Natural killer cell treated with Interleukin-12 subunit alpha and Interleukin-12 subunit beta and Interleukin-15 and Interleukin-18, amount 100 ng/mL, for 72 hours (primary cell): ENCODE data around the gene BICC1. TPM values are rescaled to one million over a fixed set of nuclear protein-coding genes. Genes with fewer than 3 reads are reported as not detected.

ENCODE experiments used
- ATAC-seq, 2 donors: fragments of 150-1000 bp; cut with Tn5 transposase in 1 of 2; sonication (Bioruptor Pico), chemical (Tn5 transposase) in 1 of 2; 2 replicates each; pipeline ENCODE4 v1.10.0; 2021
- DNase-seq: peaks from one replicate; pipeline ENCODE4 v3.0.0; 2022; ENCODE audit warnings: low spot score
- H3K27ac Mint-ChIP-seq, 2 donors: 1 replicate in 1 of 2; 2 replicates in 1 of 2; pipeline ENCODE4 v1.8.0; 2022; ENCODE audit warnings: mixed read lengths in 2 of 2, mild to moderate bottlenecking in 1 of 2, moderate library complexity in 1 of 2
- H3K27me3 Mint-ChIP-seq, 2 donors: 1 replicate in 1 of 2; 2 replicates in 1 of 2; pipeline ENCODE4 v1.8.0; 2022; ENCODE audit warnings: mixed read lengths in 2 of 2
- H3K36me3 Mint-ChIP-seq: one replicate; pipeline ENCODE4 v1.8.0; 2022; ENCODE audit warnings: mixed read lengths
- H3K4me1 Mint-ChIP-seq, 2 donors: 1 replicate in 1 of 2; 2 replicates in 1 of 2; pipeline ENCODE4 v1.8.0; 2022; ENCODE audit warnings: low read depth in 2 of 2, mixed read lengths in 2 of 2, mild to moderate bottlenecking in 1 of 2
- H3K4me3 Mint-ChIP-seq: one replicate; pipeline ENCODE4 v1.8.0; 2022; ENCODE audit warnings: mixed read lengths
- H3K9me3 Mint-ChIP-seq: 2 replicates; pipeline ENCODE4 v1.8.0; 2022; ENCODE audit warnings: mixed read lengths
- total RNA-seq, 2 donors: library from RNA; stranded (reverse); gene quantifications; one replicate each; pipeline ENCODE4 v1.2.3, GENCODE V29; 2022

BICC1 gene, protein sequence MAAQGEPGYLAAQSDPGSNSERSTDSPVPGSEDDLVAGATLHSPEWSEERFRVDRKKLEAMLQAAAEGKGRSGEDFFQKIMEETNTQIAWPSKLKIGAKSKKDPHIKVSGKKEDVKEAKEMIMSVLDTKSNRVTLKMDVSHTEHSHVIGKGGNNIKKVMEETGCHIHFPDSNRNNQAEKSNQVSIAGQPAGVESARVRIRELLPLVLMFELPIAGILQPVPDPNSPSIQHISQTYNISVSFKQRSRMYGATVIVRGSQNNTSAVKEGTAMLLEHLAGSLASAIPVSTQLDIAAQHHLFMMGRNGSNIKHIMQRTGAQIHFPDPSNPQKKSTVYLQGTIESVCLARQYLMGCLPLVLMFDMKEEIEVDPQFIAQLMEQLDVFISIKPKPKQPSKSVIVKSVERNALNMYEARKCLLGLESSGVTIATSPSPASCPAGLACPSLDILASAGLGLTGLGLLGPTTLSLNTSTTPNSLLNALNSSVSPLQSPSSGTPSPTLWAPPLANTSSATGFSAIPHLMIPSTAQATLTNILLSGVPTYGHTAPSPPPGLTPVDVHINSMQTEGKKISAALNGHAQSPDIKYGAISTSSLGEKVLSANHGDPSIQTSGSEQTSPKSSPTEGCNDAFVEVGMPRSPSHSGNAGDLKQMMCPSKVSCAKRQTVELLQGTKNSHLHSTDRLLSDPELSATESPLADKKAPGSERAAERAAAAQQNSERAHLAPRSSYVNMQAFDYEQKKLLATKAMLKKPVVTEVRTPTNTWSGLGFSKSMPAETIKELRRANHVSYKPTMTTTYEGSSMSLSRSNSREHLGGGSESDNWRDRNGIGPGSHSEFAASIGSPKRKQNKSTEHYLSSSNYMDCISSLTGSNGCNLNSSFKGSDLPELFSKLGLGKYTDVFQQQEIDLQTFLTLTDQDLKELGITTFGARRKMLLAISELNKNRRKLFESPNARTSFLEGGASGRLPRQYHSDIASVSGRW
- under 1 TPM in 1 of 2 donors, not detected in 1; 0.26 TPM for total RNA-seq

DNA sequence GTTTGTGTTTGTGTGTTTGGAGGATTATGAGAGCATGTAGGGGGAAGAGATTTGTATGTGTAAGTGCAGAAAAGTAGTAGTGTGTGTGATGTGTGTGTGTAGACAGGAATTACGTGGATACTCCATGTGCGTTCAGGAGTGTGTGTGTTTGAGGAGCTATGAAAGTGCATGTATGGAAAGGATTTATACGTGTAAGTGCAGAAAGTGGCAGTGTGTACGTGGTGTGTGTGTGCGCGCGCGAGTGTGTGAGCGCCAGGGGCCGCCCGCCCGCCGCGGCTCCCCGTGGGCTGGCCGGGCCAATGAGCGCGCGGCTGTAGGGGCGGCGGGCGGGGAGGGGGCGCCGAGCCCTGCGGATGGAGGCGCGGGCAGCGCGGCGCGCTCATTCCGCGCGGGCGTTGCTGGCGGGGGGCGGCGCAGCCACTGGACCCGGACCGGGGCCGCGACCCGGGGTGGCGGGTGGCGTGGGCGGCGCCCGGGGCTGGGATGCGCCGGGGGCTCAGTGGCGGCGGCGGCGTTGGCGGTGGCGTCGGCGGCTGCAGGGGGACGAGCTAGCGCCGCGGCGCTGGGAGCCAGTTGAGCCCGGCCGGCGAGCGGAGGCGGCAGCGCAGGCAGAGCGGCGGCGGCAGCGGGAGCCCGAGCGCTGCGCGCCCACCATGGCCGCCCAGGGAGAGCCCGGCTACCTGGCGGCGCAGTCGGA lies at the start of gene BICC1:
BICC1 (plus strand) TSS at position 382 of the 697 bp plus-strand sequence; CDS start at position 654, 272 bp downstream.
- peaks cover 7% of the 10 kb centered on the region for H3K36me3 Mint-ChIP-seq
- no peak within 1 kb of the TSS for H3K27ac Mint-ChIP-seq
- H3K4me3 Mint-ChIP-seq, result peak within 1 kb of the TSS; percentile 53
- H3K27me3 Mint-ChIP-seq, result peaks cover 12 to 28% of the 10 kb centered on the region in 2 donors
- H3K9me3 Mint-ChIP-seq, result no peaks in the 10 kb centered on the region
- peaks cover 6 to 7% of the 10 kb centered on the region in 2 donors for H3K4me1 Mint-ChIP-seq
- ATAC-seq, result peak; percentile 48 to 69
- DNase-seq, result no peak

DNA sequence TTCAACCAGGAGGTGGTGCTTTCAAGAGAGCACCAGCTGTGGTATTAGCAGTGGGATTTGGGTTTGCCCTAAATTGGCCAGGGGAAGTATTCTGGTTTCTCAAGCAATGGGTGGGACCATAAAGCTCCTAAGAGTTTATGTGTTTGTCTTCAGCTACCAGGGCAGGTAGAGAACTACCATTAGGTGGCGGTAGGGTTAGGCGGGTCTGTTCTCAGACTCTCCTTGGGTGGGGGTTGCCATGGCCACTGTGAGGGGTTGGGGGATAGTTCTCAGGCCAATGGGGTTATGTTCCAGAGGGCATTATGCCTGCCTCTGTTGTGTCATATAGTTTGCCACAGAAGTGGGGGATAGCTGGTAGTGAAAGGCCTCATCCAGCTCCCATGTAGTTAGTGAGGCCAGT lies 47.7 kb upstream of the BICC1 start:
- Mint-ChIP-seq H3K9me3 (peaks cover 3% of the 10 kb centered on the region), H3K27me3 (peaks cover 0 to 3% of the 10 kb centered on the region in 2 donors), H3K4me3 (no peak overlapping the region), H3K4me1 (no peaks in the 10 kb centered on the region), H3K36me3 (peaks cover 5% of the 10 kb centered on the region), H3K27ac (no peak overlapping the region)
- ATAC-seq (no peak), DNase-seq (no peak)

DNA sequence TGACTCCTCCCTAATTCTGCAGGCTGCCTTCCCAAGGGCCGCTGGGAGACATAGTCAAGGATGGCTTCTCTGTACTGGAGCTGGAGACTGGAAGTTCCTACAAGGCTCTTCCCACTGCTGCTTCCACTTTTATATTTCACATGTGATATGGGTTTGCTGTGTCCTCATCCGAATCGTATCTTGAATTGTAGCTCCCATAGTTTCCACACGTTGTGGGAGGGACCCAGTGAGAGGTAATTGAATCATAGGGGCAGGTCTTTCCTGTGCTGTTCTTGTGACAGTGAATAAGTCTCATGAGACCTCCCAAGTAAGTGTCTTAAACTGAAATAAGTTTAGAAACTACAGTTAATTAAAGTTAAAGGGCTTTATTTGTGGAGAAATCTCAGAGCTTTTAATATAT lies 47.0 kb upstream of the BICC1 start:
- DNase-seq, result no peak
- Mint-ChIP-seq H3K4me1 (no peaks in the 10 kb centered on the region), H3K4me3 (no peak overlapping the region), H3K27ac (no peak overlapping the region), H3K27me3 (peaks cover 0 to 5% of the 10 kb centered on the region in 2 donors), H3K36me3 (peaks cover 5% of the 10 kb centered on the region), H3K9me3 (peaks cover 3% of the 10 kb centered on the region)
- ATAC-seq, result no peak

DNA sequence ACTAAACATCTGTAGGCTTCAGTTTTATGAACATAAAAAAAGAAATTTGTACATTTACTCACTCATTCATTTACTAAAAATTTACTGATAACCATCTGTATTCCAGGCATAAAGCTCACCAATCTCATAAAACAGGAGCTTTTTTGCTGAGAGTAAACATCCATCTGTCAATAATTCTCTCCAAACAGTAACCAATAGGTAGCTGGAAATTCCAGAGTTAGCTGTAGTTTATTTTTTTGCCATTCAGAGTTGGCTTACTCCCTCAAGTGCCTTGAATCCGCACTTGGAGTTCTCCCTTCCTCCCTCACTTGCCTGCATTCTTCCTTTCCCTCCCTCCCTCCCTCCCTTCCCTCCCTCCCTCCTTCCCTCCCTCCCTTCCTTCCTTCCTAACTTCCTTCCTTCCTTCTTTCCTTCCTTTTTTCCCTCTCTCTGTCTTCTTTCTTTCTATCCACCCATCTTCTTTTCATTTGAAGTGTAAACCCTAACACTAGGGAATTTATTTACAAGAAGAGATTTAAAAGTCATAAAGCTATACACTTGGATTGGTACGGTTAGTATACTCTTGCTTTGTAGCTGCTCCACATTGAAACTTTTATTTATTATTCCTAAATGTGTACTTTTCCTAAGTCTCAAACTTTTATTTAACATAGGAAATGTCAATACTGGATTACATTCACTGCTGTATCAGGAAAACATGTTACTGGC lies 44.6 kb upstream of the BICC1 start:
- DNase-seq (no peak), ATAC-seq (no peak)
- Mint-ChIP-seq H3K4me1 (no peaks in the 10 kb centered on the region), H3K27ac (no peak overlapping the region), H3K9me3 (no peaks in the 10 kb centered on the region), H3K27me3 (peaks cover 5 to 13% of the 10 kb centered on the region in 2 donors), H3K4me3 (no peak overlapping the region), H3K36me3 (peaks cover 1% of the 10 kb centered on the region)

DNA sequence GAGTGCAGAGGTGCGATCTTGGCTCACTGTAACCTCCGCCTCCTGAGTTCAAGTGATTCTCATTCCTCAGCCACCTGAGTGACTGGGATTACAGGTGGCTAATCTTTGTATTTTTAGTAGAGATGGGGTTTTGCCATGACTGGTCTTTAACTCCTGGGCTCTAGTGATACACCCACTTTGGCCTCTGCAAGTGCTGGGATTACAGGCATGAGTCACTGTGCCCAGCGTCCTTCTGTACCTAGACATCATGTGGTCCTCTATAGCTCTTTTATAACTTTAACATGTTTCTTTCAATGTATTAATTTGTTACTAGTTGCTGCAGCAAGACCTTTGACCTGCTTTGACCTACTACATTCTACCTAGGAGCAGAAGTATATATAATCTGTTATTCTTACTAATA lies 38.7 kb upstream of the BICC1 start:
- no peaks in the 10 kb centered on the region for H3K9me3 Mint-ChIP-seq
- no peaks in the 10 kb centered on the region for H3K36me3 Mint-ChIP-seq

DNA sequence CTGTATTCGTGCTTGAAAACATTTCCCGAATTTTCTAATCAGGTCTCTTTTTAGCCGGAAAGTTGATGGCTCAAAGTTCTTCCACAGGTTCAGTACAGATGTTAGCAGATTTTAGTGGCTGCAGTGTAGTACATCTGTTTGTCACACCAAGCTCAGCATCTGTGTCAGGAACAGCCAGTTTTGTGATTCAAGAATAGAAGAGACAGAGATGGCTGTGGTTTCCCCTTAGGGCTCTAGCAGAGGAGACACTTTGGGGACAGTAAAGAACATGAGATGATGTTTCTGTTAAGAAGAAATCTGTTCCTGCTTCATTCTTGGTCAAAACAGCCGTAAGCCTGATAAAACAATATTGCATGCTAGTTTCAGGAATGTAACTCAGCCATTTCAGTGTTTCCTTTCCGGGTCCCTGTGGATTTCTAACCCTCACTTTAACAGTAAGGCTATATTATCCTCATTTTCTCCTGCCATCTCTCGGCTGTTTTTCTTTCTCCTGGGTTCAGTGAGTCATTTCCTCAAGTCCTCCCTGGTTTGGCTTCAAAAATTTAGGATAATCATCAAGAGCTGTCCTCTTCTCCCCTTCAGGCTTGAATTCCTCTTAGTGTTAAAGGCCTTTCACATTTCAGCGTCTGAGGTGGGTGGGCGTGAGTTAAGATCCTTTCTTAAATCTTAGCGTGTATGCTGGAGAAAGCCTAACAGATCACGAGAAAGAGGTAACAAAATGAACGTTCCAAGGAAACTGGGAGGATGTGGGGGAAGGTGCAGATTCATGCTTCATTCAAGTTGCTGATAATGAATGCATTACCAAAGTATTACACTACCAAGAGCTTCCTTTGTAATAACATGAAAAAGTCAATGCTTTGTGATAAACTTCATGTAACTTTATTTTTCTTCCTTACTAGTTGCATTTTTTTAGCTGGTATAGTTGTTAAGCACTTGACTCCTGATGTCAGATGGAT lies 37.1 kb upstream of the BICC1 start:
- H3K9me3 Mint-ChIP-seq, result peaks cover 2% of the 10 kb centered on the region
- H3K4me3 Mint-ChIP-seq, result no peak overlapping the region
- H3K27me3 Mint-ChIP-seq, result peaks cover 9 to 16% of the 10 kb centered on the region in 2 donors
- H3K4me1 Mint-ChIP-seq, result peaks cover 0 to 2% of the 10 kb centered on the region in 2 donors
- no peaks in the 10 kb centered on the region for H3K36me3 Mint-ChIP-seq
- no peak overlapping the region for H3K27ac Mint-ChIP-seq
- no peak for ATAC-seq
- DNase-seq, result no peak

More for the DNA sequence above, 38.7 kb upstream of the BICC1 start:
- H3K4me3 Mint-ChIP-seq, result no peak overlapping the region
- no peak for ATAC-seq
- no peak for DNase-seq
- H3K27ac Mint-ChIP-seq, result no peak overlapping the region
- H3K27me3 Mint-ChIP-seq, result peaks cover 8 to 16% of the 10 kb centered on the region in 2 donors
- H3K4me1 Mint-ChIP-seq, result peaks cover 0 to 2% of the 10 kb centered on the region in 2 donors

DNA sequence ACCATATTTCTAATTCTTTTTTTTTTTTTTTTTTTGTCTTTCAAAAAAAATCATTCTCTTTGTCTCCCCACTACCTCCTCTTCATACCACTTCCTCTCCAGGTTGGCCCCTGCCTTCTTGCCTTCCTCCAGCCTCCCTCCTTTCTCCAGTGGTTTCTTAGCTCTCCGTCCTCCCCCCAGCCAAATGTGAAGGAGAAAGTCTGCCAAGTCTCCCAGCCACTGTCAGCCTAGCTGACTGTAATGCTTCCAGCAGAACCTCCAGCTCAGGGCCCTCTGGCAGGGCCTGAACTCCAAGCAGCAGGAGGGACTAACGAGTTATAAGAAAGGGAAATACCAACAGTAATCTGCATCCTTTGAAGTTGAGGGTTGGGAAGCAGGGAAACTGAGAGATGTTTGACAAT lies 35.5 kb upstream of the BICC1 start:
- ATAC-seq, result no peak
- no peak for DNase-seq
- H3K27ac Mint-ChIP-seq, result no peak overlapping the region

DNA sequence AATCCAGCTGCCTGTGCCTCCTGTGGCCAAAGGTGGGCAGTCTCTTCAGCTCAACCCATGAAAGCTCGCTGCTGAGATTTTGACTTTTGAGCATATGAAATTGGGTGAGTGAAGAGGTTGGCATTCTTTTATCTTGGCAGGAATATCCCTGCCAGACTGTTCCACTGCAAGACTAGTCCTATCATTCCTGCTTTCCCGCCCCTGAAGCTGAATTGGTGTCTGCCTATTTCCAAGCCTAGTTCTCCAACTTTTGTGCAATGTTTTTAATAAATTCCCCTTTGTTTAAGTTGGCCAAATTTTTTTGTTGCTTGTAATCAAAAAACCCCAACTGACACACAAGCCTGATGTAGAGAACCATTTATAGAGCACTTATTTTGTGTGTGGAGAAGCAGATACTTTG lies 34.8 kb upstream of the BICC1 start:
- DNase-seq (no peak), ATAC-seq (no peak)
- Mint-ChIP-seq H3K27ac (no peak overlapping the region), H3K4me3 (no peak overlapping the region), H3K36me3 (no peaks in the 10 kb centered on the region), H3K27me3 (peaks cover 5 to 8% of the 10 kb centered on the region in 2 donors), H3K9me3 (peaks cover 2% of the 10 kb centered on the region), H3K4me1 (peaks cover 0 to 2% of the 10 kb centered on the region in 2 donors)

More for the DNA sequence above, 35.5 kb upstream of the BICC1 start:
- no peak overlapping the region for H3K4me3 Mint-ChIP-seq
- peaks cover 0 to 2% of the 10 kb centered on the region in 2 donors for H3K4me1 Mint-ChIP-seq
- H3K27me3 Mint-ChIP-seq, result peaks cover 7 to 9% of the 10 kb centered on the region in 2 donors
- peaks cover 2% of the 10 kb centered on the region for H3K9me3 Mint-ChIP-seq
- H3K36me3 Mint-ChIP-seq, result no peaks in the 10 kb centered on the region

DNA sequence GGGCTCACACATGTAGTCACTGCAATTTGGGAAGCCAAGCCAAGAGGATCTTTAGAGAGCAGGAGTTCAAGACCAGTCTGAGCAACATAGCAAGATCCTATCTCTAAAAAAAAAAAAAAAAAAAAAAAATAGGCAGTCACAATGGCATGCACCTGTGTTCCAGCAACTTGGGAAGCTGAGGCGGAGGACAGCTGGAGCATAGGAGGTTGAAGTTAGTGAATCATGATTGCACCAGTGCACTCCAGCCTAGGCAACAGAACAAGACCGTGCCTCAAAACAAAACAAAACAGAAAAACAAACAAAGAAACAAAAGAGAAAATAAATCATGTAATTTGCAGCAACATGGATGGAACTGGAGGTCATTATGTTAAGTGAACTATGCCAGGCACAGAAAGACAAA lies 33.6 kb upstream of the BICC1 start:
- Mint-ChIP-seq H3K4me1 (peaks cover 0 to 2% of the 10 kb centered on the region in 2 donors), H3K27ac (no peak overlapping the region), H3K27me3 (peaks cover 0 to 8% of the 10 kb centered on the region in 2 donors), H3K36me3 (no peaks in the 10 kb centered on the region), H3K4me3 (no peak overlapping the region), H3K9me3 (peaks cover 2% of the 10 kb centered on the region)
- no peak for ATAC-seq
- DNase-seq, result no peak

DNA sequence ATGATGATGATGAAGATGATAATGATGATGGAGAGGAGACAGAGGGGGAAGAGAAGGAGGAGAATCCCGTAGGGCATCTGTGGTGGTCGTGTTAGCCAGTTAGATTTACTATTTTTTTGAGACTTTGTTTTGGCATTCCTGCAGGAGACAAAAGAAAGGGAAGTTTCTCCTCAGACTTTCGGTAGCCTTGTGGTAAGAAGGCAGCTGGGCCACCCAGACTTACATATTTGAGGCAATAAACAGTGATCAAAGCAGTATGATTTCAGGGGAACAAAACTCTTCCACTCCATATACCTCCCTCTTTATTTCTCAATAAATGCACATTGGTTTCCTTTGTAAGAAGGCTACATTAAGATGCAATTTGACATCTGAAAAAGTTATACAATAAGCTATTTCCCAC lies 32.4 kb upstream of the BICC1 start:
- DNase-seq (no peak), ATAC-seq (no peak)
- Mint-ChIP-seq H3K4me1 (peaks cover 0 to 2% of the 10 kb centered on the region in 2 donors), H3K9me3 (peaks cover 2% of the 10 kb centered on the region), H3K27ac (no peak overlapping the region), H3K27me3 (peaks cover 0 to 8% of the 10 kb centered on the region in 2 donors), H3K4me3 (no peak overlapping the region), H3K36me3 (no peaks in the 10 kb centered on the region)

DNA sequence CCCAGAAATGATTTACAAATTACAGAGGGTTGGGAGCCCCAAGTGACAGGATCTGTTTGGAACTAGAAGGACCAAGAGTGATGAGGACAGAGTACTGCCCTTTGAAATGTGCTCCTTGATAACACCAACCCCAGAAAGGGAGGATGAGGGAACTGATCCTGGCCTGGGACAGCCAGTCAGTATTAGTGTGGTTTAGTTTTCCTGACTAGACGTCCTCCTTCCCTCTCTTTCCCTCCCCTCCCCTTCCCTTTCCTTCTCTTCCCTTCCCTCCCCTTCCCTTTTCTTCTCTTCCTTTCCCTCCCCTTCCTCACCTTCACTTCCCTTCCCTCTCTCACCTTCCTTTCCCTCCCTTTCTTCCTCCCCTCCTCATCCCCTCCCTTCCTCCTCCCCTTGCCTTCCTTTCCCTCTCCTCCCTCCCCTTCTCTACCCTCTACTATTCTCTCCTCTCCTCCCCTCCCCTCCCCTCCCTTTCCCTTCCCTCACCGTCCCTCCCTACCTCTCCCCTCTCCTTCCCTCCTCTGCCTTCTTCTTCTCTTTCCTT lies 31.0 kb upstream of the BICC1 start:
- DNase-seq (no peak), ATAC-seq (no peak)
- Mint-ChIP-seq H3K4me1 (peaks cover 0 to 2% of the 10 kb centered on the region in 2 donors), H3K36me3 (no peaks in the 10 kb centered on the region), H3K9me3 (peaks cover 2% of the 10 kb centered on the region), H3K4me3 (no peak overlapping the region), H3K27me3 (peaks cover 0 to 8% of the 10 kb centered on the region in 2 donors), H3K27ac (no peak overlapping the region)

DNA sequence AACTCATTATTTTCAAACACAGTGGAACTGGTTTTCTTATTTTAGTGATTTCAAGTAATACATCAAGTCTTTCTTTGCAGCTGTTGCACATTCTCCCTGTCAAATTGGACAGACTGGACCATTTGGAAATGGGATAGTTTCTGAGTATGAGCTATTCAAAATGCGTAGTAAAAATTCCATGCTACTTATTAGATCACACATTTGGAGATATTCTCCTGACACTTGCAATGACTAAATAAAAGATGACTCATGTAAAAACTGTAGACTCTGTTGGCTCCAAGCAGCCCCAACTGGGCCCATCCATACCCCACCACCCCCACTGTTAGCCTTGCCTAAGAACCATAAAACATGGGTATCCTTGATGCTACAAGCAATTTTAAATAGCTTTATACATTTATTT lies 25.9 kb upstream of the BICC1 start:
- Mint-ChIP-seq H3K27me3 (peaks cover 0 to 3% of the 10 kb centered on the region in 2 donors), H3K27ac (no peak overlapping the region), H3K36me3 (no peaks in the 10 kb centered on the region), H3K9me3 (no peaks in the 10 kb centered on the region), H3K4me1 (no peaks in the 10 kb centered on the region), H3K4me3 (no peak overlapping the region)
- DNase-seq, result no peak
- ATAC-seq, result no peak
